Activated T-cell treated with anti-CD3 and anti-CD28 coated beads for 1 hour (primary cell): ENCODE results near the gene CCDC188.
A peak's percentile ranks its signal among the peaks of the same experiment; 100 is the strongest.

Experiments used
- DNase-seq: peaks from one replicate; pipeline ENCODE4 v3.0.0-alpha.2; 2020; ENCODE audit warnings: low read depth

The CCDC188 gene

DNA sequence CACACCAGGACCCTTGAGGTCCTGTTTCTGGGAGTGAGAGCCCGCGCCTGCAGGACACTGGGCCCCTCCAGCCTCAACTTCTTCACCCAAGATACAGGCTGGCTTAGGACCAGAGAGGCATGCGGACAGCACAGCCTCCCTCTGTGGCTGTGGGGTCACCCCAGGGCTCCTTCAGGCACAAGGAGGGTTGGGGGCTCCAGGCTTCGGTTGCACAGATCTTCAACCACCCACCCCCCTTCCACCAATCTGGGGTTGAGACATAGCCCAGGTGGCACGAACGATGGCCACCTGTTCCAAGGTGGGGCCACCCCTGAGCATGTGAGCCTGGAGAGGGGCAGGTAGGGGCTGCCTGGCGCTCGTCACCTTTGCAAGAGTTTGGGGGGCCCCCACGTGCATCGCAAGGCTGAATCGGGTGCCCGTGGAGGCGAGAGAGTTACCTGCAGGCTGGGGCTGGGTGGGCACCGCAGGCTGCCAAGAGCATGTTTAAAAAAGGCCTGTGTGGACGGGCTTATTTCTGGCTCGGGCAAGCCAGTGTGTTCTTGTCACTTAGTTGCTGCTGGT lies 18.1 kb downstream of the CCDC188 start:
- DNase-seq, result no peak

- DNase-seq, result no peak
Observed at GRCh38 chr22:20131859-20132685, 18.8 kb downstream of the CCDC188 start.

GRCh38 chr22:20131597-20131858 lies 19.3 kb downstream of the CCDC188 start, which contains the start of gene ZDHHC8:
ZDHHC8 (plus strand) TSS chr22:20131804; CDS start chr22:20131948, 144 bp downstream.
- DNase-seq, result peak; percentile 41

- peak; percentile 76 for DNase-seq
Observed at GRCh38 chr22:20130731-20131596, 19.9 kb downstream of the CCDC188 start.

DNA sequence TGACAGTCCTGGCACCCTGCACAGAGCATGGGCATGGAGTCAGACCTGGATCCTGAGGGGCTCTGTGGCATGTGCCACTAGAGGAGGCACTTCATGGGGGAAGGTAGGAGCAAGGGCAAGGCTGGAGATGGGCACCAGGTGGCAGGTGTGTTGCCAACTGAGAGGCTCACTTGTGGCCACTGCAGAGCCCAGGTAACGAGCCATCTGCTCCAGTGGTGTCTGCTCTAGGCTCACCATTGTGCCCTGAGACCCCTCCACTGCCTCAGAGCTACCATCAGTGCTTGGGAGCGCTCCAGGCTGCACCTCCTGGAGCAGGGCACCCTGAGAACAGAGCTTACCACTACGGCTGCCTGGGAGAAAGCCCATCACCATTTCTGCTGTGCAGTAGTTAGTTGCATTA lies 20.5 kb downstream of the CCDC188 start:
- no peak for DNase-seq

GRCh38 chr22:20129747-20130014 lies 21.2 kb downstream of the CCDC188 start:
- DNase-seq, result no peak

DNA sequence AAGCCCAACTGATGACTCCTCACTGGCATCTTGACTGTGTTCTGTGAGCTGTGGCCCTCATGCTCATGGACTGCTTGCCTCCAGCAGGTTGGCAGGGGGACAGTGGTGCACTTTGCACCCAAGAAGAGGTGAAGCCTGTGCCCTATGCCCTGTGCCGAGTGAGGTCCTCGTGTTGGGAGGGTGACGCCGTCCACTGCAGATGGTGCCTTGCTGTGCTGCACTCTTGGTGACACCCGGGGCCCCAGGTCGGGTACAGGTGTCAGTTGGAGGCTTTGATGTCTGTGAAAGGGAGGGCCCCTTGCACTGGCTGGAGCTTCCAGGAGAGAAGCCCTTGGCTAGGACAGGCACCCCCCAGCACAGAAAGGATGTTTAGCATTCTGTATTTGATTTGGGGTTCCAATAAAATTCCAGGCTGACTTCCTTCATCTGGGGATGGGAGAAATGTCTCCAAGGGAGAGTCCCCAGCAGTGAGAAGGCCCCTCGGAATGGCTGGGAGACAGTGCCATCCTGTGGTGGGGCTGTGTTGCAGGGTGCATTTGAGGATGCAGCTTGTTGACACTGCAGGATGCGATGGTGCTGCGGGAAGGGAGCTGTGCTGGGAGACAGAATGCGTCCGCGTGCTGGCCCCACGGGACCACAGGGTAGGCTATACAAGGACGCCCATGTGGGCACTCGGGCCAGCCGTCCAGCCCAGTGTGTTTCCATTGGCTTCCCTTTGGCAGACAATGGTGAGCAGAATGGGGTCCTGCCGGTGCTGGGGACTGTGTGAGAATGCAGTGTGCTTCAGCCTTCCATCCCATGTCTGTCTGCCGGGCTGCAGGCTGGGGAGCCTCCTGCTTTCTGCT lies 21.7 kb downstream of the CCDC188 start:
- DNase-seq, result peak; percentile 36

- DNase-seq, result no peak
Observed at GRCh38 chr22:20128619-20128901, 22.3 kb downstream of the CCDC188 start.

GRCh38 chr22:20127869-20128618 lies 22.8 kb downstream of the CCDC188 start:
- no peak for DNase-seq

- DNase-seq, result no peak
Observed at GRCh38 chr22:20127318-20127868, 23.5 kb downstream of the CCDC188 start.

GRCh38 chr22:20126284-20127029 lies 24.4 kb downstream of the CCDC188 start:
- DNase-seq, result no peak

DNA sequence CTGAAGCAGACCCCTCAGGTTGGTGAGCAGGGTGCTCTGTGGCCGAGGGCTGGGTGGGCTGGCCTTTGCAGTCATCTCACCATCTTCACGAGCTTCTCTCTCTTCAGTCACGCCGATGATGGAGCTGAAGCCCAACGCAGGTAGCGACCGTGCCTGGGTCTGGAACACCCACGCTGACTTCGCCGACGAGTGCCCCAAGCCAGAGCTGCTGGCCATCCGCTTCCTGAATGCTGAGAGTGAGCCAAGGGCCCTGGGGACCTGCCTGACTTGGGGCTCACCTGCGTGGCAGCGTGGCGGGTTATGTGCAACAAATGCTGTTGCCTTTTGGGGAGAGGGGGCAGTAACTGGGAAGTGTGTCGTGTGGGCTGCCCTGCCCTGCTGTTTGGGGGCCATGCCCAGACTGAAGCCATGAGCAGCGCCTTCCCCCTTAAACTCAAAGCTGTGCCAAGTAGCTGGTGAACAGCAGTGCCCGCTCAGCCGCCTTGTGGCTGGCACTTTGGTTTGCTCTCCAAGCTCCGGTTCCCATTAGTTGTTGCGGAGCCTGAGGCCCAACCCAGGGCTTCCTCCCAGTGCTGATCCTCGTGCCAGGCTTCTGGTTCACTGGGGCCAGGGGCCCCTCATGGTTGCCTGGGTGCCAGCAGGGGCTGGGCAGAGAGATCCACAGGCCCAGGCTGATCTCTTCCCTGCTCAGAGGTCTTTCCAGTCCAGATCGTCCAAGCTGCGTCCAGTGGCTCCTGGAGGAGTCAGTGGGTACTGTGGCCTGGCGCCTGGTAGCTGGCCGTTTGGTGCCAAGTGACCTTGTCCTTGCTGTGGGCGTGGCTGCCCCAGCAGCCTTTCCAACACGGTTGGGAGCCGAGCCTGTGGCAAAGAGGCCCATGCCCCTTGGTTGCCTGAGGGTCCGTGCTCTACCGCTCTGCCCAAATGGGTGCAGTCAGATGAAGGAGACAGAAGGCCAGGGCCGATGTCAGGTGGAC lies 25.4 kb downstream of the CCDC188 start:
- DNase-seq, result no peak

DNA sequence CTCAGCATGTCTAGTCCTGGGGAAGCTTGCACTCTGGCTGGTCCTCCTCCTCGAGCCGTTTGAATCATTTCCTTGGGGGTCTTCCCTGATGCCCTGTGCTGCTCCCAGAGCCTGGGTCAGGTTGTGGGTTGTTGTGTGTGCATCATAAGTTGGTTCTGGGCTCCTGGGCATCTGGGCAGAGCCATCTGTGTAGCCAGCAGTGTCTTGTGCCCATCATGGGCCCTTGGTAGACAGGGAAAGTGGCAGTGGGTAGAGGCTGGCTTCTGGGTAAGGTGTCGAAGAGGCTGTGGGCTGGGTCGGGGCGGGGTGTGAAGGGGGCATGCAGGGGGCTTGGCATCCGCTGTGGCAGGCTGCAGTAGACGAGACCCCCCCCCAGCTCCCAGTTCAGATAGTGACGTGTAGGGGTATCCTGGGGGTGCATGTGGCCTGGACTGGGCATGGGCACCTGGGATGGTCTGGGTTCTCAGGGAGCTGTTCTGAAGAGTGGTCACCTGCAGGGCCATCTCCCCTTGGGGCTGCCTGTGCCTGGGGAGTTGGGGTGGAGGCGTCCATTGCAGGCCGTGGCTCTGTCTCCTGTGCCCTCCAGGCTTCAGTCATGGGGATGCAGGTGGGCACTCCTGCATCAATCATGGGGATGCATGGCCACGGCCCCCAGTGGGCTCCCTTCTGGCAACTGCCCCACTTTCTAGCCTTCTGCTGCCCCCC lies 26.6 kb downstream of the CCDC188 start:
- DNase-seq, result no peak

- no peak for DNase-seq
Observed at GRCh38 chr22:20123366-20124082, 27.3 kb downstream of the CCDC188 start.

GRCh38 chr22:20121856-20122415 lies 28.9 kb downstream of the CCDC188 start:
- DNase-seq, result no peak

- no peak for DNase-seq
Observed at GRCh38 chr22:20118300-20119020, 32.4 kb downstream of the CCDC188 start.

DNA sequence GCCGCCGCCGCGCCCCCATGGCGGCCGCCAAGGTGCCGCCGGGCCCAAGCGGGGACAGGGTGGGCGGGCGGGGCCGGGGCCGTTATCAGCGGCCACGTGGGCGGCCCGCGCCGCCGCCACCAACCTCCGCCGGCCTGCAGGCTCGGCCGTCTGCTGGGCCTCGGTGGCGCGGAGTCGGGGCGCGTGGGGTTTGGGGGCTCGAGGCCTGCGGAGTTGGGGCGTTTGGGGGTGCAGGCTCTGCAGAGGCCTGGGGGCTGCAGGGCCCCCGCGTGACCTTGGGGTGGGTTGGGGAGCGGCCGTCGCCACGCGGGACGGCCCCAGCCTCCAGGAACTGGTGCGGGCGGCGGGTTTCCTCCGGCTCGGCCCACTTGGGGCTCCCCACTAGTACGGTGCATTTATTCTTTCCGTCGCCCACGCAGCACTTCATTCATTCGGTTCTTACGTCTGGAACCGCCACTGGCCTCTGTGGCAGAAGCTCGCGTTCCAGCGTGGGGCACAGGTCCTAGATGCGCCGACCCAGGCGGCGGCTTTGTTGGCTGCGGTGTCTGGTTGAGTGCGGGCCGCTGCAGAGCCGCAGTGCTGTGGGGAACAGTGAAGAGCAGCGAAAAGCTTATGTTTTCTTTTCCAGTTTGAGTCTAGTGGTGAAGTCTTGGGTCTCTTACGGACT lies 33.1 kb downstream of the CCDC188 start:
- peak; percentile 35 for DNase-seq
